ENCODE data around the gene DNAJC18.

The DNAJC18 gene

GRCh38 chr5:139468421-139468931 lies 29.2 kb upstream of the DNAJC18 start:
- Histone ChIP-seq H3K23ac (ENCODE audit: low read length in 2 of 2) (no peak overlapping the region), H3K27ac (ENCODE audit: low read length, poor library complexity, severe bottlenecking) (no peak overlapping the region), H3K9me3 (ENCODE audit: control insufficient read depth, low read length) (no peaks in the 10 kb centered on the region), H3K79me1 (replicated peaks; ENCODE audit: low read length, poor library complexity, severe bottlenecking) (no peaks in the 10 kb centered on the region), H3K4me1 (ENCODE audit: control insufficient read depth, insufficient read depth, low read depth, low read length) (peaks cover 10% of the 10 kb centered on the region), H2BK5ac (ENCODE audit: low read depth, low read length, poor library complexity, severe bottlenecking) (no peak overlapping the region), H4K8ac (ENCODE audit: low read length) (no peak overlapping the region), H2AK5ac (ENCODE audit: low read length, severe bottlenecking) (peak overlapping the region; percentile 58), H2BK12ac (ENCODE audit: low read length in 2 of 2) (no peak overlapping the region), H2BK120ac (ENCODE audit: low read depth, low read length) (no peak overlapping the region), H3K4ac (ENCODE audit: low read depth in 1 of 2, low read length in 2 of 2) (no peak overlapping the region), H2BK15ac (ENCODE audit: low read depth, poor library complexity, severe bottlenecking) (no peak overlapping the region), H3K14ac (ENCODE audit: low read length in 2 of 2) (no peak overlapping the region), H4K91ac (ENCODE audit: low read length) (no peak overlapping the region), H3K4me2 (ENCODE audit: low read length, poor library complexity, severe bottlenecking) (no peak overlapping the region), H3K27me3 (ENCODE audit: control insufficient read depth in 1 of 2, insufficient read depth in 1 of 2, low read length in 2 of 2) (no peaks in the 10 kb centered on the region), H3K9ac (ENCODE audit: low read length) (peak overlapping the region; percentile 15), H3K36me3 (ENCODE audit: control insufficient read depth in 1 of 2, insufficient read depth in 2 of 2, low read depth in 1 of 2, low read length in 2 of 2) (no peaks in the 10 kb centered on the region), H3K4me3 (ENCODE audit: insufficient read depth in 1 of 2, low read depth in 1 of 2, low read length in 2 of 2) (no peak overlapping the region), H2AFZ (ENCODE audit: low read depth, low read length) (no peak overlapping the region), H3K18ac (ENCODE audit: low read depth in 1 of 2, low read length in 2 of 2) (no peak overlapping the region)
- peak; percentile 55 for DNase-seq
- 78% methylated on average over 7 of the region's 8 CpGs for whole genome bisulfite sequencing

- Histone ChIP-seq H2BK5ac (ENCODE audit: low read depth, low read length, poor library complexity, severe bottlenecking) (no peak within 1 kb of the TSS), H2AK5ac (ENCODE audit: low read length, severe bottlenecking) (peak within 1 kb of the TSS; percentile 74), H3K4me3 (ENCODE audit: insufficient read depth in 1 of 2, low read depth in 1 of 2, low read length in 2 of 2) (peak within 1 kb of the TSS in 1 of 2 experiments; percentile 29), H4K91ac (ENCODE audit: low read length) (peak within 1 kb of the TSS; percentile 34), H3K36me3 (ENCODE audit: control insufficient read depth in 1 of 2, insufficient read depth in 2 of 2, low read depth in 1 of 2, low read length in 2 of 2) (no peaks in the 10 kb centered on the region), H3K4me2 (ENCODE audit: low read length, poor library complexity, severe bottlenecking) (no peak within 1 kb of the TSS), H3K79me1 (replicated peaks; ENCODE audit: low read length, poor library complexity, severe bottlenecking) (no peaks in the 10 kb centered on the region), H2BK120ac (ENCODE audit: low read depth, low read length) (no peak within 1 kb of the TSS), H3K14ac (ENCODE audit: low read length in 2 of 2) (no peak within 1 kb of the TSS), H3K4ac (ENCODE audit: low read depth in 1 of 2, low read length in 2 of 2) (no peak within 1 kb of the TSS), H3K4me1 (ENCODE audit: control insufficient read depth, insufficient read depth, low read depth, low read length) (peaks cover 24% of the 10 kb centered on the region), H2BK12ac (ENCODE audit: low read length in 2 of 2) (peak within 1 kb of the TSS; percentile 37 to 49), H3K18ac (ENCODE audit: low read depth in 1 of 2, low read length in 2 of 2) (no peak within 1 kb of the TSS), H3K9me3 (ENCODE audit: control insufficient read depth, low read length) (no peaks in the 10 kb centered on the region), H4K8ac (ENCODE audit: low read length) (peak within 1 kb of the TSS; percentile 57), H3K27me3 (ENCODE audit: control insufficient read depth in 1 of 2, insufficient read depth in 1 of 2, low read length in 2 of 2) (no peaks in the 10 kb centered on the region), H3K23ac (ENCODE audit: low read length in 2 of 2) (no peak within 1 kb of the TSS), H3K9ac (ENCODE audit: low read length) (peak within 1 kb of the TSS; percentile 18), H2BK15ac (ENCODE audit: low read depth, poor library complexity, severe bottlenecking) (no peak within 1 kb of the TSS), H3K27ac (ENCODE audit: low read length, poor library complexity, severe bottlenecking) (peak within 1 kb of the TSS; percentile 14), H2AFZ (ENCODE audit: low read depth, low read length) (peak within 1 kb of the TSS; percentile 46)
- DNase-seq, result no peak
- WGBS, result 81% methylated on average over 8 of the region's 10 CpGs
These were observed 23.4 kb upstream of the DNAJC18 start, which contains the start of gene ECSCR for GRCh38 chr5:139462586-139463276. Gene ECSCR, minus strand, starts transcription at chr5:139462743. Its CDS starts 73 bp downstream, at chr5:139462670.

- Histone ChIP-seq H3K4me1 (ENCODE audit: control insufficient read depth, insufficient read depth, low read depth, low read length) (peaks cover 24% of the 10 kb centered on the region), H3K36me3 (ENCODE audit: control insufficient read depth in 1 of 2, insufficient read depth in 2 of 2, low read depth in 1 of 2, low read length in 2 of 2) (no peaks in the 10 kb centered on the region), H4K91ac (ENCODE audit: low read length) (peak overlapping the region; percentile 34), H3K18ac (ENCODE audit: low read depth in 1 of 2, low read length in 2 of 2) (no peak overlapping the region), H3K9me3 (ENCODE audit: control insufficient read depth, low read length) (no peaks in the 10 kb centered on the region), H3K14ac (ENCODE audit: low read length in 2 of 2) (no peak overlapping the region), H2BK120ac (ENCODE audit: low read depth, low read length) (no peak overlapping the region), H3K79me1 (replicated peaks; ENCODE audit: low read length, poor library complexity, severe bottlenecking) (no peaks in the 10 kb centered on the region), H2BK5ac (ENCODE audit: low read depth, low read length, poor library complexity, severe bottlenecking) (no peak overlapping the region), H2BK15ac (ENCODE audit: low read depth, poor library complexity, severe bottlenecking) (no peak overlapping the region), H2BK12ac (ENCODE audit: low read length in 2 of 2) (peak overlapping the region; percentile 37 to 49), H3K4me2 (ENCODE audit: low read length, poor library complexity, severe bottlenecking) (no peak overlapping the region), H3K23ac (ENCODE audit: low read length in 2 of 2) (no peak overlapping the region), H3K27ac (ENCODE audit: low read length, poor library complexity, severe bottlenecking) (peak overlapping the region; percentile 14), H3K4ac (ENCODE audit: low read depth in 1 of 2, low read length in 2 of 2) (no peak overlapping the region), H2AFZ (ENCODE audit: low read depth, low read length) (peak overlapping the region; percentile 46), H3K4me3 (ENCODE audit: insufficient read depth in 1 of 2, low read depth in 1 of 2, low read length in 2 of 2) (peak overlapping the region in 1 of 2 experiments; percentile 29), H4K8ac (ENCODE audit: low read length) (peak overlapping the region; percentile 57), H3K27me3 (ENCODE audit: control insufficient read depth in 1 of 2, insufficient read depth in 1 of 2, low read length in 2 of 2) (no peaks in the 10 kb centered on the region), H2AK5ac (ENCODE audit: low read length, severe bottlenecking) (peak overlapping the region; percentile 74), H3K9ac (ENCODE audit: low read length) (peak overlapping the region; percentile 18)
- peak; percentile 67 for DNase-seq
- 34% methylated on average over 2 of the region's 5 CpGs for WGBS
These were observed 22.4 kb upstream of the DNAJC18 start for GRCh38 chr5:139461698-139462097.

- Histone ChIP-seq H3K27ac (ENCODE audit: low read length, poor library complexity, severe bottlenecking) (peak overlapping the region; percentile 14), H2BK5ac (ENCODE audit: low read depth, low read length, poor library complexity, severe bottlenecking) (no peak overlapping the region), H4K8ac (ENCODE audit: low read length) (peak overlapping the region; percentile 28), H3K14ac (ENCODE audit: low read length in 2 of 2) (no peak overlapping the region), H3K27me3 (ENCODE audit: control insufficient read depth in 1 of 2, insufficient read depth in 1 of 2, low read length in 2 of 2) (no peaks in the 10 kb centered on the region), H4K91ac (ENCODE audit: low read length) (no peak overlapping the region), H2AK5ac (ENCODE audit: low read length, severe bottlenecking) (peak overlapping the region; percentile 74), H3K23ac (ENCODE audit: low read length in 2 of 2) (no peak overlapping the region), H3K9me3 (ENCODE audit: control insufficient read depth, low read length) (no peaks in the 10 kb centered on the region), H3K4me2 (ENCODE audit: low read length, poor library complexity, severe bottlenecking) (no peak overlapping the region), H3K18ac (ENCODE audit: low read depth in 1 of 2, low read length in 2 of 2) (no peak overlapping the region), H2BK120ac (ENCODE audit: low read depth, low read length) (no peak overlapping the region), H2AFZ (ENCODE audit: low read depth, low read length) (no peak overlapping the region), H2BK12ac (ENCODE audit: low read length in 2 of 2) (peak overlapping the region in 1 of 2 experiments; percentile 37), H2BK15ac (ENCODE audit: low read depth, poor library complexity, severe bottlenecking) (no peak overlapping the region), H3K4me1 (ENCODE audit: control insufficient read depth, insufficient read depth, low read depth, low read length) (peaks cover 24% of the 10 kb centered on the region), H3K9ac (ENCODE audit: low read length) (no peak overlapping the region), H3K4ac (ENCODE audit: low read depth in 1 of 2, low read length in 2 of 2) (no peak overlapping the region), H3K79me1 (replicated peaks; ENCODE audit: low read length, poor library complexity, severe bottlenecking) (no peaks in the 10 kb centered on the region), H3K4me3 (ENCODE audit: insufficient read depth in 1 of 2, low read depth in 1 of 2, low read length in 2 of 2) (no peak overlapping the region), H3K36me3 (ENCODE audit: control insufficient read depth in 1 of 2, insufficient read depth in 2 of 2, low read depth in 1 of 2, low read length in 2 of 2) (no peaks in the 10 kb centered on the region)
- DNase-seq, result no peak
- 92% methylated on average over 6 of the region's 7 CpGs for WGBS
These were observed 21.9 kb upstream of the DNAJC18 start for GRCh38 chr5:139461176-139461575.
